ENCODE results near the gene PDCD6IP. TPM values are rescaled to one million over a fixed set of nuclear protein-coding genes. Genes with fewer than 3 reads are reported as not detected.

Gene PDCD6IP
- total and polyA plus RNA-seq, 4 experiments from 2014 or later: 59.2 to 237 (median 152) TPM

GRCh38 chr3:33865133-33865532 lies 66.7 kb downstream of the PDCD6IP start:
- CTCF ChIA-PET (ENCODE audit: partially characterized antibody): interaction anchor here (1.3 kb wide), 1 partner anchor 16 kb away, joined by 5 read pairs; no protein-coding TSS in a partner anchor
- Mint-ChIP-seq H3K36me3 (peaks cover 30 to 59% of the 10 kb centered on the region in 2 donors), H3K4me3 (no peak overlapping the region), H3K27me3 (no peaks in the 10 kb centered on the region), H3K9me3 (no peaks in the 10 kb centered on the region), H3K4me1 (peaks cover 0 to 2% (median 0%) of the 10 kb centered on the region in 4 donors), H3K27ac (no peak overlapping the region)
- POLR2A ChIA-PET (ENCODE audit: partially characterized antibody): no interaction called here
- Histone ChIP-seq H3K27me3 (ENCODE audit: insufficient read depth, low read length) (no peaks in the 10 kb centered on the region), H3K4me1 (ENCODE audit: insufficient read depth, low read length) (no peaks in the 10 kb centered on the region), H3K36me3 (ENCODE audit: insufficient read depth, low read length) (peaks cover 33% of the 10 kb centered on the region), H3K9me3 (ENCODE audit: control insufficient read depth in 1 of 2, low read length in 2 of 2) (no peaks in the 10 kb centered on the region), H3K27ac (ENCODE audit: low read depth, low read length) (no peak overlapping the region), H3K4me3 (ENCODE audit: low read length in 2 of 2) (no peak overlapping the region)
- DNase-seq: no peak
- intact Hi-C loops (cut with micrococcal nuclease): no loop called here

DNA sequence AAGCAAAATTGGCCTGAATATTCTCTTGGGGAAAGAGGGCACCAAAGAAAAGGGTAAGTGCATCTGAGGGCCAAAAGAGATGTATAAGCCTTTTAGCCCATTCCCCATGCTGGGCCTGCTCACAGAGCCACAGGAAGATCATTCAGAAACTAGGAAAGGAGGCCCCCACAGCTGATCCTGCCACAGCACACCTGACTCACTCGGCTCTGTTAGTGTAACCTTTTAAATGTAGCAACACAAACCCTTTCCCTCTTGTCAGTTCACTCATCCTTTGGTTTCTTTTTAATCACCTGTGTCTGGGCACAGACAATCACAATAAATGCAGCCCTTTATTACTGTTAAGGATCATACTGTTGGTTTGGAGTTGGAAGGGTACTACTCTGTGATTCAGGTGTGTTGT lies 69.9 kb downstream of the PDCD6IP start:
- intact Hi-C loops (cut with micrococcal nuclease): no loop called here
- peaks cover 20 to 43% of the 10 kb centered on the region in 2 donors for H3K36me3 Mint-ChIP-seq

DNA sequence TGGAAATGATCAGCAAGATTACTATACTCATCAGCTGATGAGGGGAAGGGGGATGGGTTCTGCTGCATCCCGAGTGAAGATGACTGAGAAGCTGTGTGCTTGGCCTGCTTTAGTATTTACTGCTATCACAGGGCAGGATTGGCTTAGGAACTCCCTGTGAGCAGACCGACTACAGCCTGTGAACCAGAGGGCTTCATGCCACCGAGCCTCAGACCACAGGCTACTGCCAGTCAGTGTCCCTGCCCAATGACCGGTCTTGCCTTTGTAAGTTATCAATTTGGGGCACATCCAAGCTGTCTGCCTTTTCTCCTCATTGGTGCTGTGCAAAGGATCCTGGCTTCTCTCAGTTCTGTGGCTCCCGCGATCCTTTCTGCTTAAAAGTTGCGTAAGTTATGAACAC lies 71.5 kb downstream of the PDCD6IP start:
- Histone ChIP-seq H3K4me1 (ENCODE audit: insufficient read depth, low read length) (no peaks in the 10 kb centered on the region), H3K36me3 (ENCODE audit: insufficient read depth, low read length) (peaks cover 21% of the 10 kb centered on the region), H3K9me3 (ENCODE audit: control insufficient read depth in 1 of 2, low read length in 2 of 2) (no peaks in the 10 kb centered on the region), H3K27me3 (ENCODE audit: insufficient read depth, low read length) (no peaks in the 10 kb centered on the region), H3K4me3 (ENCODE audit: low read length in 2 of 2) (no peak overlapping the region), H3K27ac (ENCODE audit: low read depth, low read length) (no peak overlapping the region)
- intact Hi-C loops (cut with micrococcal nuclease): no loop called here
- DNase-seq: no peak
- no peak overlapping the region for H3K4me3 Mint-ChIP-seq
- no peaks in the 10 kb centered on the region for H3K27me3 Mint-ChIP-seq
- peaks cover 14 to 32% of the 10 kb centered on the region in 2 donors for H3K36me3 Mint-ChIP-seq
- H3K9me3 Mint-ChIP-seq: no peaks in the 10 kb centered on the region
- H3K27ac Mint-ChIP-seq: peak overlapping the region in 1 of 7 donors; percentile 77
- POLR2A ChIA-PET (ENCODE audit: partially characterized antibody): no interaction called here
- CTCF ChIA-PET (ENCODE audit: partially characterized antibody): no interaction called here
- peaks cover 0 to 4% (median 0%) of the 10 kb centered on the region in 4 donors for H3K4me1 Mint-ChIP-seq

More for the DNA sequence above, 69.9 kb downstream of the PDCD6IP start:
- H3K9me3 ChIP-seq (ENCODE audit: control insufficient read depth in 1 of 2, low read length in 2 of 2): no peaks in the 10 kb centered on the region
- Mint-ChIP-seq H3K9me3 (no peaks in the 10 kb centered on the region), H3K27ac (peak overlapping the region in 3 of 7 donors; percentile 1 to 54 (median 53)), H3K4me3 (no peak overlapping the region), H3K27me3 (no peaks in the 10 kb centered on the region), H3K4me1 (peaks cover 0 to 2% (median under 1%) of the 10 kb centered on the region in 4 donors)
- H3K4me1 ChIP-seq (ENCODE audit: insufficient read depth, low read length): no peaks in the 10 kb centered on the region
- no peak for DNase-seq
- H3K36me3 ChIP-seq (ENCODE audit: insufficient read depth, low read length): peaks cover 32% of the 10 kb centered on the region
- no peaks in the 10 kb centered on the region for H3K27me3 ChIP-seq (ENCODE audit: insufficient read depth, low read length)
- H3K27ac ChIP-seq (ENCODE audit: low read depth, low read length): no peak overlapping the region
- no peak overlapping the region for H3K4me3 ChIP-seq (ENCODE audit: low read length in 2 of 2)
- ChIA-PET CTCF (ENCODE audit: partially characterized antibody) (interaction anchor here (0.5 to 0.7 kb wide), 2 partner anchors 11 to 457 kb away, joined by 3 read pairs; no protein-coding TSS in a partner anchor), POLR2A (ENCODE audit: partially characterized antibody) (no interaction called here)

GRCh38 chr3:33874815-33875214 lies 76.4 kb downstream of the PDCD6IP start:
- Mint-ChIP-seq H3K9me3 (no peaks in the 10 kb centered on the region), H3K4me3 (no peak overlapping the region), H3K4me1 (peaks cover 0 to 4% (median 0%) of the 10 kb centered on the region in 4 donors), H3K27me3 (no peaks in the 10 kb centered on the region), H3K36me3 (peaks cover 0 to 3% of the 10 kb centered on the region in 2 donors), H3K27ac (peak overlapping the region in 2 of 7 donors; percentile 10 to 57)
- Histone ChIP-seq H3K27ac (ENCODE audit: low read depth, low read length) (no peak overlapping the region), H3K27me3 (ENCODE audit: insufficient read depth, low read length) (no peaks in the 10 kb centered on the region), H3K4me1 (ENCODE audit: insufficient read depth, low read length) (no peaks in the 10 kb centered on the region), H3K9me3 (ENCODE audit: control insufficient read depth in 1 of 2, low read length in 2 of 2) (no peaks in the 10 kb centered on the region), H3K4me3 (ENCODE audit: low read length in 2 of 2) (no peak overlapping the region), H3K36me3 (ENCODE audit: insufficient read depth, low read length) (no peaks in the 10 kb centered on the region)
- CTCF ChIA-PET (ENCODE audit: partially characterized antibody): interaction anchor here (3.9 kb wide), 1 partner anchor 9 kb away, joined by 17 read pairs; no protein-coding TSS in a partner anchor
- intact Hi-C loops (cut with micrococcal nuclease): no loop called here
- POLR2A ChIA-PET (ENCODE audit: partially characterized antibody): no interaction called here
- no peak for DNase-seq

- H3K9me3 Mint-ChIP-seq: no peaks in the 10 kb centered on the region
- H3K4me1 Mint-ChIP-seq: peaks cover 0 to 4% (median 0%) of the 10 kb centered on the region in 4 donors
- ChIA-PET POLR2A (ENCODE audit: partially characterized antibody) (no interaction called here), CTCF (ENCODE audit: partially characterized antibody) (interaction anchor here (3.9 kb wide), 1 partner anchor 8 kb away, joined by 17 read pairs; no protein-coding TSS in a partner anchor)
- H3K27me3 Mint-ChIP-seq: no peaks in the 10 kb centered on the region
- no peaks in the 10 kb centered on the region for H3K4me1 ChIP-seq (ENCODE audit: insufficient read depth, low read length)
- H3K27me3 ChIP-seq (ENCODE audit: insufficient read depth, low read length): no peaks in the 10 kb centered on the region
- H3K36me3 ChIP-seq (ENCODE audit: insufficient read depth, low read length): no peaks in the 10 kb centered on the region
- no peak overlapping the region for H3K27ac ChIP-seq (ENCODE audit: low read depth, low read length)
- no peaks in the 10 kb centered on the region for H3K9me3 ChIP-seq (ENCODE audit: control insufficient read depth in 1 of 2, low read length in 2 of 2)
- H3K4me3 ChIP-seq (ENCODE audit: low read length in 2 of 2): no peak overlapping the region
- no peak for DNase-seq
- intact Hi-C loops (cut with micrococcal nuclease): no loop called here
- H3K27ac Mint-ChIP-seq: peak overlapping the region in 1 of 7 donors; percentile 54
- no peak overlapping the region for H3K4me3 Mint-ChIP-seq
- H3K36me3 Mint-ChIP-seq: peaks cover 0 to 3% of the 10 kb centered on the region in 2 donors
Measured at GRCh38 chr3:33875680-33876079, 77.2 kb downstream of the PDCD6IP start.

GRCh38 chr3:33877187-33877586 lies 78.8 kb downstream of the PDCD6IP start:
- no peak overlapping the region for H3K27ac Mint-ChIP-seq
- H3K27me3 ChIP-seq (ENCODE audit: insufficient read depth, low read length): no peaks in the 10 kb centered on the region
- no peaks in the 10 kb centered on the region for H3K9me3 Mint-ChIP-seq
- H3K27ac ChIP-seq (ENCODE audit: low read depth, low read length): no peak overlapping the region
- no peak overlapping the region for H3K4me3 ChIP-seq (ENCODE audit: low read length in 2 of 2)
- H3K4me1 Mint-ChIP-seq: peaks cover 0 to 4% (median 0%) of the 10 kb centered on the region in 4 donors
- H3K4me3 Mint-ChIP-seq: no peak overlapping the region
- no peaks in the 10 kb centered on the region for H3K9me3 ChIP-seq (ENCODE audit: control insufficient read depth in 1 of 2, low read length in 2 of 2)
- no peak for DNase-seq
- ChIA-PET POLR2A (ENCODE audit: partially characterized antibody) (no interaction called here), CTCF (ENCODE audit: partially characterized antibody) (no interaction called here)
- no peaks in the 10 kb centered on the region for H3K36me3 ChIP-seq (ENCODE audit: insufficient read depth, low read length)
- no peaks in the 10 kb centered on the region for H3K4me1 ChIP-seq (ENCODE audit: insufficient read depth, low read length)
- H3K27me3 Mint-ChIP-seq: no peaks in the 10 kb centered on the region
- intact Hi-C loops (cut with micrococcal nuclease): no loop called here
- H3K36me3 Mint-ChIP-seq: peaks cover 0 to 3% of the 10 kb centered on the region in 2 donors

GRCh38 chr3:33879540-33879939 lies 81.1 kb downstream of the PDCD6IP start:
- POLR2A ChIA-PET (ENCODE audit: partially characterized antibody): interaction anchor here (0.8 kb wide), 1 partner anchor 16 kb away, joined by 3 read pairs; no protein-coding TSS in a partner anchor
- peaks cover 4% of the 10 kb centered on the region for H3K4me1 ChIP-seq (ENCODE audit: insufficient read depth, low read length)
- H3K36me3 ChIP-seq (ENCODE audit: insufficient read depth, low read length): no peaks in the 10 kb centered on the region
- H3K4me3 ChIP-seq (ENCODE audit: low read length in 2 of 2): no peak overlapping the region
- CTCF ChIA-PET (ENCODE audit: partially characterized antibody): interaction anchor here (1.3 to 1.5 kb wide), 2 partner anchors 9 to 11 kb away, joined by 3 to 4 read pairs; no protein-coding TSS in a partner anchor
- Mint-ChIP-seq H3K27me3 (peaks cover 0 to 4% of the 10 kb centered on the region in 2 donors), H3K36me3 (no peaks in the 10 kb centered on the region), H3K4me3 (no peak overlapping the region), H3K4me1 (peaks cover 2 to 5% (median 3%) of the 10 kb centered on the region in 4 donors), H3K9me3 (no peaks in the 10 kb centered on the region), H3K27ac (peak overlapping the region in 1 of 7 donors; percentile 80)
- no peaks in the 10 kb centered on the region for H3K9me3 ChIP-seq (ENCODE audit: control insufficient read depth in 1 of 2, low read length in 2 of 2)
- H3K27me3 ChIP-seq (ENCODE audit: insufficient read depth, low read length): no peaks in the 10 kb centered on the region
- intact Hi-C loops (cut with micrococcal nuclease): no loop called here
- no peak for DNase-seq
- no peak overlapping the region for H3K27ac ChIP-seq (ENCODE audit: low read depth, low read length)

Measured in CD4-positive, alpha-beta memory T cell (primary cell).